GM06990 (cell line): ENCODE data around the gene BOLA2B.

Source experiments
- DNase-seq: peaks from one replicate; pipeline ENCODE4 v3.0.0-alpha.2; 2011; ENCODE audit not compliant: insufficient read length; ENCODE audit errors: extremely low read depth
- H3K27me3 ChIP-seq: replicated peaks from 2 replicates; pipeline ENCODE4 v1.6.0; 2011; ENCODE audit warnings: low read length; ENCODE audit not compliant: control insufficient read depth, insufficient read depth
- H3K36me3 ChIP-seq: 2 replicates; pipeline ENCODE4 v1.5.1; 2011; ENCODE audit warnings: low read length; ENCODE audit not compliant: control insufficient read depth, insufficient read depth
- H3K4me3 ChIP-seq: replicated peaks from 2 replicates; pipeline ENCODE4 v1.5.1; 2011; ENCODE audit warnings: low read depth, mild to moderate bottlenecking, control low read depth, low read length
- CTCF ChIP-seq: IDR thresholded peaks from 2 replicates; pipeline ENCODE4 v1.5.1; 2011; ENCODE audit warnings: low read length, control low read depth, mild to moderate bottlenecking, inconsistent platforms; ENCODE audit not compliant: insufficient read depth, poor library complexity, severe bottlenecking

Gene BOLA2B

GRCh38 chr16:30184891-30185682, 8.4 kb downstream of the BOLA2B start:
- Histone ChIP-seq H3K36me3 (peaks cover 36% of the 10 kb centered on the region), H3K27me3 (no peaks in the 10 kb centered on the region), H3K4me3 (peak overlapping the region; percentile 100)
- DNase-seq = no peak
- no peak for TF ChIP-seq CTCF

- Histone ChIP-seq H3K27me3 (no peaks in the 10 kb centered on the region), H3K36me3 (peaks cover 36% of the 10 kb centered on the region), H3K4me3 (peak overlapping the region; percentile 100)
- no peak for TF ChIP-seq CTCF
- peak; percentile 87 for DNase-seq
Observed at GRCh38 chr16:30184096-30184890, 9.2 kb downstream of the BOLA2B start.

- Histone ChIP-seq H3K4me3 (peak within 1 kb of the TSS; percentile 100), H3K36me3 (peaks cover 36% of the 10 kb centered on the region), H3K27me3 (no peaks in the 10 kb centered on the region)
- DNase-seq = peak; percentile 95
- TF ChIP-seq CTCF = no peak
Observed at GRCh38 chr16:30183233-30184095, 10.0 kb downstream of the BOLA2B start, which contains the start of gene CORO1A. CORO1A (plus strand) TSS chr16:30183602; CDS start chr16:30185210, 1,608 bp downstream.

GRCh38 chr16:30180741-30181140, 12.7 kb downstream of the BOLA2B start:
- H3K36me3 ChIP-seq = peaks cover 13% of the 10 kb centered on the region

More at GRCh38 chr16:30180741-30181140, 12.7 kb downstream of the BOLA2B start:
- DNase-seq = no peak
- no peaks in the 10 kb centered on the region for H3K27me3 ChIP-seq
- H3K4me3 ChIP-seq = no peak overlapping the region
- no peak for TF ChIP-seq CTCF
